Endothelial cell of umbilical vein (primary cell): ENCODE measurements around the gene TTR. TPM values are rescaled to one million over a fixed set of nuclear protein-coding genes. Genes with fewer than 3 reads are reported as not detected.

Experiments used
- BruUV-seq: library from RNA; stranded (reverse); fragments of 400-500 nt; replicated peaks from 2 replicates; lab custom pipeline; 2021; lab: Mats Ljungman, UMichigan
- CTCF ChIA-PET: fragments of 300-600, 350-600 bp; sonication (Branson Sonifier 250); formaldehyde crosslinking; loops from one replicate; lab custom pipeline; 2021; ENCODE audit warnings: antibody characterized with exemption, inconsistent platforms; lab: Charles Lee
- POLR2A ChIA-PET: fragments of 300-600, 350-600 bp; sonication (Branson Sonifier 250); formaldehyde crosslinking; loops from one replicate; lab custom pipeline; 2021; ENCODE audit warnings: antibody characterized with exemption, inconsistent platforms; lab: Charles Lee
- DNase-seq: peaks from one replicate; pipeline ENCODE4 v3.0.0-alpha.2; 2011; ENCODE audit warnings: low read depth, low spot score
- FAIRE-seq: peaks from 2 replicates; lab custom pipeline; 2011; peaks lifted over from hg19 to GRCh38; lab: Jason Lieb, UNC
- H2AFZ ChIP-seq: 2 replicates; pipeline ENCODE4 v1.6.0; 2012; ENCODE audit warnings: low read depth, low read length, control low read depth, inconsistent platforms
- H3K27ac ChIP-seq: 2 replicates; pipeline ENCODE4 v1.5.1; 2011; ENCODE audit warnings: low read depth, mild to moderate bottlenecking, control low read depth, low read length, moderate library complexity; ENCODE audit not compliant: insufficient read depth
- H3K27me3 ChIP-seq, 2 experiments: 2 replicates each; pipeline versions ENCODE4 v1.6.0 to v1.6.1; 2011; ENCODE audit warnings: low read length in 2 of 2, mixed read lengths in 1 of 2; ENCODE audit not compliant: control insufficient read depth in 2 of 2, insufficient read depth in 2 of 2
- H3K36me3 ChIP-seq, 2 experiments: 2 replicates in 1 of 2; 3 replicates in 1 of 2; pipeline ENCODE4 v1.5.1; 2011; ENCODE audit warnings: low read length in 2 of 2, mild to moderate bottlenecking in 1 of 2, moderate library complexity in 1 of 2; ENCODE audit not compliant: control insufficient read depth in 2 of 2, insufficient read depth in 2 of 2; ENCODE audit errors: extremely low read depth in 1 of 2
- H3K4me1 ChIP-seq: 3 replicates; pipeline ENCODE4 v1.5.1; 2011; ENCODE audit warnings: mild to moderate bottlenecking, low read length; ENCODE audit not compliant: control insufficient read depth, insufficient read depth; ENCODE audit errors: extremely low read depth
- H3K4me2 ChIP-seq: 2 replicates; pipeline ENCODE4 v1.6.1; 2011; ENCODE audit warnings: low read length, control low read depth, mixed read lengths; ENCODE audit not compliant: insufficient read depth
- H3K4me3 ChIP-seq, 3 experiments: fragments of 200-600 bp in 1 of 3; sonication (generic), shearing (Covaris generic) in 1 of 3; replicated peaks in 1 of 3; 2 replicates each; pipeline ENCODE4 v1.5.1; 2011 to 2016; ENCODE audit warnings: control low read depth in 3 of 3, low read length in 3 of 3, mild to moderate bottlenecking in 2 of 3, inconsistent platforms in 1 of 3, low read depth in 1 of 3, moderate library complexity in 1 of 3; ENCODE audit not compliant: insufficient read depth in 1 of 3
- H3K79me2 ChIP-seq: 2 replicates; pipeline ENCODE4 v1.6.0; 2012; ENCODE audit warnings: low read length, inconsistent platforms; ENCODE audit not compliant: control insufficient read depth, insufficient read depth
- H3K9ac ChIP-seq: replicated peaks from 2 replicates; pipeline ENCODE3; 2011; ENCODE audit warnings: low read length, control low read depth; ENCODE audit not compliant: insufficient read depth; ENCODE audit errors: extremely low read depth
- H3K9me1 ChIP-seq: replicated peaks from 3 replicates; pipeline ENCODE4 v1.6.0; 2011; ENCODE audit warnings: mild to moderate bottlenecking, low read length; ENCODE audit not compliant: control insufficient read depth, insufficient read depth; ENCODE audit errors: extremely low read depth
- H3K9me3 ChIP-seq: replicated peaks from 2 replicates; pipeline ENCODE4 v1.5.1; 2012; ENCODE audit warnings: low read length, inconsistent platforms; ENCODE audit not compliant: control insufficient read depth, insufficient read depth
- H4K20me1 ChIP-seq: replicated peaks from 2 replicates; pipeline ENCODE3; 2011; ENCODE audit warnings: mild to moderate bottlenecking, low read length; ENCODE audit not compliant: control insufficient read depth, insufficient read depth; ENCODE audit errors: extremely low read depth
- CTCF ChIP-seq, 2 donors: IDR thresholded peaks; 1 replicate in 1 of 2; 2 replicates in 1 of 2; pipeline ENCODE4 v1.5.1; 2011; ENCODE audit warnings: low read length in 2 of 2, mild to moderate bottlenecking in 2 of 2, moderate library complexity in 2 of 2, control low read depth in 1 of 2, inconsistent platforms in 1 of 2, low read depth in 1 of 2; ENCODE audit not compliant: insufficient read depth in 1 of 2; ENCODE audit errors: extremely low read depth in 1 of 2
- MAX ChIP-seq: IDR thresholded peaks from 2 replicates; pipeline ENCODE4 v1.6.1; 2011; ENCODE audit not compliant: insufficient read depth, insufficient read length
- MYC ChIP-seq: IDR thresholded peaks from one replicate; pipeline ENCODE4 v1.6.1; 2011; ENCODE audit warnings: mild to moderate bottlenecking, low read depth, low read length
- dilution Hi-C: fragments of 300-500 bp; cut with MboI; formaldehyde crosslinking; loops from one replicate; pipeline ENCODE4 v1.15.0; 2019; ENCODE audit warnings: low sequenced_read_pairs; ENCODE audit not compliant: extremely low pct_ligation_motif_present
- intact Hi-C: fragments of 100-400 bp; cut with micrococcal nuclease; formaldehyde crosslinking; loops from one replicate; pipeline ENCODE4 v1.10.0; 2022
- polyA plus RNA-seq, 4 experiments: library from polyadenylated mRNA; depleted of rRNA in 3 of 4; stranded (reverse) in 3 of 4; unstranded in 1 of 4; fragments of >200 nt; gene quantifications; 2 replicates each; pipeline versions ENCODE4 v1.2.1 to v1.2.3, GENCODE V29; 2011 to 2012; ENCODE audit warnings: missing spikeins in 1 of 4
- total RNA-seq: library from RNA; stranded (reverse); gene quantifications from 2 replicates; pipeline ENCODE4 v1.2.3, GENCODE V29; 2021

Gene TTR
- total and polyA plus RNA-seq, 2 donors (not counting 3 experiments of a cell fraction or from before 2014, with no cell fraction given), result not detected

GRCh38 chr18:31546476-31546875 is 45.2 kb upstream of the TTR start:
- FAIRE-seq (no peak), DNase-seq (no peak)
- intact Hi-C loops, result no loop called here
- Histone ChIP-seq H2AFZ (no peak overlapping the region), H3K27me3 (peaks cover 0 to 5% of the 10 kb centered on the region in 2 experiments), H3K9ac (no peak overlapping the region), H3K9me1 (no peaks in the 10 kb centered on the region), H3K4me3 (no peak overlapping the region), H3K4me1 (no peaks in the 10 kb centered on the region), H3K27ac (no peak overlapping the region), H4K20me1 (no peaks in the 10 kb centered on the region), H3K4me2 (no peak overlapping the region), H3K36me3 (no peaks in the 10 kb centered on the region), H3K9me3 (no peaks in the 10 kb centered on the region), H3K79me2 (no peaks in the 10 kb centered on the region)
- TF ChIP-seq CTCF (IDR thresholded peaks at IDR 0.05; ENCODE audit: extremely low read depth in 1 of 2, insufficient read depth in 1 of 2, low read depth in 1 of 2, low read length in 2 of 2), result no peak
- ChIA-PET CTCF (interaction anchor here (0.8 to 2.0 kb wide), 2 partner anchors 14 to 159 kb away, joined by 3 to 4 read pairs; no protein-coding TSS in a partner anchor), POLR2A (no interaction called here)
- BruUV-seq, result no TSS peak
- dilution Hi-C loops, result no loop called here

DNA sequence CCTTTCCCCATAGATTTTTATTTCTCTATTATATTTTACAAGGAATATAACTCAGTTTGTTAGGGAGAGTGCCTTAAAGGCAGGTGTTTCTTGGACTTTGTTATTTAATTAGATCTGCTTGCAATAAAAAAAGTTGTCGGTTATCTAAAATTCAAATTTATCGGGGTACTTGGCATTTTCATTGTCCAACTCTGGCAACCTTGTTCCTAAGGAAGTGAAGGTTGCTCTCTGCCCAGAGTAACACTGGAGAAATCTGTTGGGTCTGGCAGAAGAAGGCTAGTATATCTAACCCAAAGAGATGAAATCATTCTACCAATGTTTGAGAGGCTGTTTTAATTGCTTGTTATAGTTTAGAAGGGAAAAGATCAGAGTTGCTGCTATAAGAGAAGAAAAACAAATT is 42.8 kb upstream of the TTR start:
- CTCF ChIA-PET, result interaction anchor here (1.0 kb wide), 1 partner anchor 174 kb away, joined by 3 read pairs; no protein-coding TSS in a partner anchor
- no peak for DNase-seq
- no peak for TF ChIP-seq MYC
- TF ChIP-seq CTCF (IDR thresholded peaks at IDR 0.05; ENCODE audit: extremely low read depth in 1 of 2, insufficient read depth in 1 of 2, low read depth in 1 of 2, low read length in 2 of 2), result no peak
- TF ChIP-seq MAX, result no peak
- H3K9me3 ChIP-seq, result no peaks in the 10 kb centered on the region
- H3K4me3 ChIP-seq, result no peak overlapping the region
- no peak overlapping the region for H3K9ac ChIP-seq
- no peak for FAIRE-seq
- no peaks in the 10 kb centered on the region for H3K4me1 ChIP-seq
- dilution Hi-C loops, result no loop called here
- intact Hi-C loops, result no loop called here
- BruUV-seq, result no TSS peak
- H3K36me3 ChIP-seq, result no peaks in the 10 kb centered on the region
- no peak overlapping the region for H2AFZ ChIP-seq
- no peak overlapping the region for H3K4me2 ChIP-seq
- POLR2A ChIA-PET, result no interaction called here
- H3K9me1 ChIP-seq, result no peaks in the 10 kb centered on the region
- no peaks in the 10 kb centered on the region for H4K20me1 ChIP-seq
- peaks cover 0 to 2% of the 10 kb centered on the region in 2 experiments for H3K27me3 ChIP-seq
- no peak overlapping the region for H3K27ac ChIP-seq
- H3K79me2 ChIP-seq, result no peaks in the 10 kb centered on the region
